ENCODE data around the gene HELT.
"Not testable (repeated sequence)": the region's sequence is repeated elsewhere in the genome, so short reads cannot be mapped to it uniquely, and the experiment has no call there.

The HELT gene, protein sequence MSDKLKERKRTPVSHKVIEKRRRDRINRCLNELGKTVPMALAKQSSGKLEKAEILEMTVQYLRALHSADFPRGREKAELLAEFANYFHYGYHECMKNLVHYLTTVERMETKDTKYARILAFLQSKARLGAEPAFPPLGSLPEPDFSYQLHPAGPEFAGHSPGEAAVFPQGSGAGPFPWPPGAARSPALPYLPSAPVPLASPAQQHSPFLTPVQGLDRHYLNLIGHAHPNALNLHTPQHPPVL

GRCh38 chr4:185017964-185018772 is at the start of gene HELT:
HELT (plus strand) TSS chr4:185018490; CDS start chr4:185018929, 439 bp downstream.
- DNase-seq (ENCODE audit: low read depth, low spot score), result no peak

GRCh38 chr4:184968784-184969201 is 49.5 kb upstream of the HELT start:
- no peak for DNase-seq (ENCODE audit: low read depth, low spot score)

GRCh38 chr4:184969610-184970009 is 48.7 kb upstream of the HELT start:
- no peak for DNase-seq (ENCODE audit: low read depth, low spot score)

- no peak for DNase-seq (ENCODE audit: low read depth, low spot score)
Observed at GRCh38 chr4:184972991-184973390, 45.3 kb upstream of the HELT start.

DNA sequence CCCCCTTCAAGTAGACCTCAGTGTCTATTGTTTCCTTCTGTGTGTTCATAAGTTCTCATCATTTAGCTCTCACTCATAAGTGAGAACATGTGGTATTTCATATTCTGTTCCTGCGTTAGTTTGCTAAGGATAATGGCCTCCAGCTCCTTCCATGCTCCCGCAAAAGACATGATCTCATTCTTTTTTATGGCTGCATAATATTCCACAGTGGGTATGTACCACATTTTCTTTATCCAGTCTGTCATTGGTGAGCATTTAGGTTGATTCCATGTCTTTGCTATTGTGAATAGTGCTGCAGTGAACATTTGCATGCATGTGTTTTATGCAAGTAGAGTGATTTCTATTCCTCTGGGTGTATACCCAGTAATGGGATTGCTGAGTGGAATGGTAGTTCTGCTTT is 41.9 kb upstream of the HELT start:
- DNase-seq (ENCODE audit: low read depth, low spot score), result not testable (repeated sequence)

DNA sequence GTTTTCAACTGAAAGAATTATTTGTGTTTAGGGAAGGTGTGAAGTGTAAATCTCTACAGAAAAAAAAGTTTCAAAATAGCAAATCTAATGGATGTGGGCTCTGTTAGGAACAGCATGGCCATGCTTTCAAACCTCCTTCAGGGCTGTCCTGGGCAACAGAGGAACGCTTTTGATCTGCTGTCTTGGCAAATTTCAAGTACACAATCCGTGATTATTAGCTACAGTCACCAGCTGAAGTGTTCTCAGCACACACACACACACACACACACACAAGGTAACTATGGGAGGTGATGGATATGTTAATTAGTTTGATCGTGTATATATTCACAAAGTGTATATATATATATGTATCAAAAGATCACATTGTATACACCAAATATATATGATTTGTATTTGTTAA is 40.5 kb upstream of the HELT start:
- DNase-seq (ENCODE audit: low read depth, low spot score), result no peak

DNA sequence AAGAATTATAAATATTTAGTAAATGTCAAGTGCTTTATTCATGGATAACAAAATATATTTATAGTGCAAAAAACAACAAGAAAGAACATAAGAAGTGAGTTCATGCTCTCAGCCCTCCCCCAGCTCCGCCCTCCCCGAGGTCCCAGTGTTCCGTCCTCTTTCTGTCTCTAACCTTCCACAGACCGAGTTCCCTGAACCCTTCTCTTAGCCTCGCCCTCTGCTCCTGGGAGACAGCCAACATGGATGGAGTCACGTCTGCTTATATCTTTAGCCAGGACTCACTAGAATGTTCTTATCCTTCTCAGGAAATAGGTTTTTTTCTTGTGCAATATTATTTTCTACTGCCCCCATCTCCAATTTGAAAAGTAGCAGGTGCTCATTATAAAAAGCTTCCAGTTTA is 40.1 kb upstream of the HELT start:
- no peak for DNase-seq (ENCODE audit: low read depth, low spot score)

DNA sequence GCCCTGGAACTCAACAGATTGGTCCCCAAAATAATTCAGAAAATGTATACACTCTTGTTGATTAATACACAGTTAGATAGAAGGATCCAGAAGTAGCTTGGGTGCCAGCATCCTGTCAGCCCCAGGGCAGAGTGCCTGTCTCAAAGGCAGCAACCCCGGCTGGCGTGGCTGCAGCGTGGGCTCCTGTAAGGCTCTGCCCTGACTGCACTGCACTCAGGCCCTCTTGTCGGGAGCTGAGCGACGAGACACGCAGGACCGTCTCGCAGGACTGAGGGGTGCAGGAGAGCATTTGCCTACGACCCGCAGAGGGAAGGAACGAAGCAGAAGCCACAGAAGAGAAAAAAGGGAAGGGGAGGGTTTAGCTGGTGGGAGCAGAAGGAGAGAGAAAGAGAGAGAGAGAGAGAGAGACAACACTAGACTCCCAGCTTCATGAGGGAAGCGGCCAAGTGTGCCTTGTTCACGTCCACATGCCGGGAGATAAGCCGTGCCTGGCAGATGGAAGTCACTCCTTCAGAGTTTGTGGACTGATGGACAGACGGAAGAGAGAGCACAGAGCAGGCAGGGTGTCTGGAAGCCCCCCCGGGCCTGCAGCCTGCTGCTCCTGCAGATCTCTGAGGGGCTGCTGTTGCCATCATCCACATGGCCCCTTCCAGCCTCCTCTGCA is 38.7 kb upstream of the HELT start:
- DNase-seq (ENCODE audit: low read depth, low spot score), result no peak

DNA sequence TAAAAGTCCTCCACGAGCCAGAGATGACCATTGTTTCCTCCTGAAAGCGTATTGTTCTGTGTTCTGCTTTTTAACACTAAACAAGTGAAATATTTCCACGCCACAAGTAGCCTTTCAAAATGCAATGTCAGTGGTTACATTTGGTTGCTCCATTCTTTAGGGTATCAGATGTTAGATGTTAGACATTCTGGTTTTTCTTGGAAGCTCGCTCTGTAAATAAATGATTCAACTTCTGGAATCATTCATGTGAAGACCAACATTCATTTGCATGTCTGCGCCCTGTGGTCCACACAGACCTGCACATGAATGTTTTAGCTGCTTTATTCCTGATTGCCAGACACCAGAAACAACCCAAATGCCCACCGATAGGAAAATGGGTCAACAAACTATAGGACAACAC is 38.0 kb upstream of the HELT start:
- DNase-seq (ENCODE audit: low read depth, low spot score), result no peak

- DNase-seq (ENCODE audit: low read depth, low spot score), result no peak
Observed at GRCh38 chr4:184983672-184984356, 34.5 kb upstream of the HELT start.

- DNase-seq (ENCODE audit: low read depth, low spot score), result no peak
Observed at GRCh38 chr4:184987493-184988031, 30.7 kb upstream of the HELT start.

- DNase-seq (ENCODE audit: low read depth, low spot score), result no peak
Observed at GRCh38 chr4:184988611-184989010, 29.7 kb upstream of the HELT start.

GRCh38 chr4:184989283-184989682 is 29.0 kb upstream of the HELT start:
- DNase-seq (ENCODE audit: low read depth, low spot score), result not testable (repeated sequence)

GRCh38 chr4:184990131-184990530 is 28.2 kb upstream of the HELT start:
- DNase-seq (ENCODE audit: low read depth, low spot score), result not testable (repeated sequence)

- DNase-seq (ENCODE audit: low read depth, low spot score), result no peak
Observed at GRCh38 chr4:184991860-184992259, 26.4 kb upstream of the HELT start.

DNA sequence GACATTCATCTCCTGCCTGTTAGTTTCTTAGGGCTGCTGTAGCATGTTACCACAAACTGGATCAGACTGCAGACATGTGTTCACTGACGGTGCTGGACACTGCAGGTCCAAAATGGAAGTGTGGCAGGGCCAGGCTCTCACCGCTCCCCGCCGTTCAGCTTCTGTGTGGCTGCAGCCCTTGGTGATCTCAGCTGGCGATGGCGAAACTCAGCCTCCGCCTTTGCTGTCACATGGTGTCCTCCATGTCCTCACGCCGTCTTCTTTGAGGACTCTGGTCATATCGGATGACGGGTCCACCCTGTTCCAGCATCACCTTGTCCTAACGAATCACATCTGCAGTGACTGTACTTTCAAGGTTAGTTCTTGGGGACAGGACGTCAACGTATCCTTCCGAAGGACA is 25.9 kb upstream of the HELT start:
- no peak for DNase-seq (ENCODE audit: low read depth, low spot score)

DNA sequence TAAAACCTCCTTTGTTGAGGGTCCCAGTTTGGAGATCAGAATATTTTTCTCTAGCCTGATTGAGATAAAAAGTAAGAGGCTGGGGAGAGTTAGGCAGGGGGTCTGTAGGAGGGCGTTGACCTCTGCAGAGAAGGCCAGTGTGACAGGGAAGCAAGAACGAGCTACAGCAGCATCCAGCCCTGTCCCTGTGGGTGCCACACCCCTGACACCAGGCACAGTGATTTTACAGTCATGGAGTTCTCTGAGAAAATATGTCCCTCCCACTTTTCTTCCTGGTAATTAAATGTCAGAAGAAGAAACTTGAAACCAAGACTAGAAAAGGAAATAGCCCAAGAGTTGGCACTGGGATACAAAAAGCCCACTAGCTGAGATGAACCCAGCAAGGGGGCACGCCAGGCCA is 25.0 kb upstream of the HELT start:
- no peak for DNase-seq (ENCODE audit: low read depth, low spot score)

- DNase-seq (ENCODE audit: low read depth, low spot score), result no peak
Observed at GRCh38 chr4:184994010-184994622, 24.2 kb upstream of the HELT start.

DNA sequence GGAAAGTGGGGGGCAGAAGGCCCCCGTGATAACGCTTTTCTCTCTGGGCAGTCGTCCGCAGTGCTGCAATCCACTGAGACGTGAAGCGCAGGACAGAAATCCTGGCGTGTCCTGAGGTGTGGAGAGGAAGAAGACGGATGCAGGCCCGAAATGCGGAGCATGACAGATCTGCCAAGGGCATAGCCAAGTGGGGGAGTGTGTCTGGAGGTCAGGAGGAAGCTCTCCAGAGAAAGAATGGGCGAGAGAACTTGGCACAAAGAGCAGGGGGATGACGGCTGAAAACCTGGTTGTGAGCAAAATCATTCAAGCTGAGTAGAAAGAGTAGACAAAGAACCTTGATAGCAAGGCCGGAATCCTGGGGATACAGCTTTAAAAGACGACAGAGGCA is 23.7 kb upstream of the HELT start:
- DNase-seq (ENCODE audit: low read depth, low spot score), result no peak

DNA sequence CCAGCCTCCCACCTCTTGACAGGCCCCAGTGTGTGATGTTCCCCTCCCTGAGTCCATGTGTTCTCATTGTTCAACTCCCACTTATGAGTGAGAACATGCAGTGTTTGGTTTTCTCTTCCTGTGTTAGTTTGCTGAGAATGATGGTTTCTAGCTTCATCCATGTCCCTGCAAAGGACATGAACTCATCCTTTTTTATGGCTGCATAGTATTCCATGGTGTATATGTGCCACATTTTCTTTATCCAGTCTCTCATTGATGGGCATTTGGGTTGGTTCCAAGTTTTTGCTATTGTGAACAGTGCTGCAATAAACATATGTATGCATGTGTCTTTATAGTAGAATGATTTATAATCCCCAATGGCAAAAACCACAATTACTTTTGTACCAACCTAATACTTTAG is 20.6 kb upstream of the HELT start:
- DNase-seq (ENCODE audit: low read depth, low spot score), result not testable (repeated sequence)

DNA sequence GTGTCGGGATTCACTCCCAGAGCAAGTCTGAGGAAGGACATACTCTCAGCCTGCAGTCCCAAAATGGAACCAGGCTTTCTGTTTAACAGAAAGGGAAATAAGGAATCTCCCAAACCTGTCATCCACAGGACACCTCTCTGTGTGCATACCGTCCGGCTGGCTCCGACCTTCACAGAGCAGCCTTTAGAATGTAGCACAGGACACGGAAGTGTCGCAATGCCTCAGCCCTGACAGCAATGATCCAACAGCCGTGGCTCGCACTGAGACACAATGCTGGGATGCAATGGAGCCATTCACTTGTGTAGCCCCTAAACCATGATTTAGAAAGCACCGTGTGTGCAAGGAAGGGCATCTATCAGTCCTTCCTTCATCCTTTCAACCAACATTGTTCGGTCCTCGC is 15.5 kb upstream of the HELT start:
- no peak for DNase-seq (ENCODE audit: low read depth, low spot score)
